Endothelial cell of umbilical vein (primary cell): ENCODE results near the gene ZZZ3.

Experiments
- EZH2 ChIP-seq: IDR thresholded peaks from 2 replicates; pipeline ENCODE4 v1.6.1; 2012; ENCODE audit warnings: borderline replicate concordance, low read depth, mild to moderate bottlenecking, moderate library complexity, low read length, inconsistent platforms; ENCODE audit not compliant: severe bottlenecking
- FOS ChIP-seq: IDR thresholded peaks from 2 replicates; pipeline ENCODE4 v1.6.1; 2011; ENCODE audit warnings: mild to moderate bottlenecking, low read length, moderate library complexity, borderline replicate concordance; ENCODE audit not compliant: insufficient read depth
- GATA2 ChIP-seq: IDR thresholded peaks from 2 replicates; pipeline ENCODE4 v1.7.0; 2011; ENCODE audit warnings: low read depth, mild to moderate bottlenecking, moderate library complexity, mixed read lengths, low read length; ENCODE audit not compliant: insufficient read length, insufficient read depth
- JUN ChIP-seq: IDR thresholded peaks from 2 replicates; pipeline ENCODE4 v1.6.1; 2011; ENCODE audit warnings: borderline replicate concordance, low read depth; ENCODE audit not compliant: insufficient read length, insufficient read depth
- MYC ChIP-seq: IDR thresholded peaks from one replicate; pipeline ENCODE4 v1.6.1; 2011; ENCODE audit warnings: mild to moderate bottlenecking, low read depth, low read length
- POLR2A ChIP-seq: IDR thresholded peaks from 2 replicates; pipeline ENCODE4 v1.6.1; 2012; ENCODE audit warnings: low read depth, mild to moderate bottlenecking, control low read depth, low read length
- POLR2AphosphoS5 ChIP-seq: IDR thresholded peaks from 2 replicates; pipeline ENCODE4 v1.6.1; 2012; ENCODE audit warnings: low read depth, mild to moderate bottlenecking, control low read depth, low read length, moderate library complexity; ENCODE audit not compliant: insufficient read depth
- TF ChIP-seq, protein P1 (sequence below), 2 donors: IDR thresholded peaks; 1 replicate in 1 of 2; 2 replicates in 1 of 2; pipeline ENCODE4 v1.5.1; 2011; ENCODE audit warnings: low read length in 2 of 2, mild to moderate bottlenecking in 2 of 2, moderate library complexity in 2 of 2, control low read depth in 1 of 2, inconsistent platforms in 1 of 2, low read depth in 1 of 2; ENCODE audit not compliant: insufficient read depth in 1 of 2; ENCODE audit errors: extremely low read depth in 1 of 2
- TF ChIP-seq, protein P2 (sequence below): IDR thresholded peaks from 2 replicates; pipeline ENCODE4 v1.6.1; 2011; ENCODE audit not compliant: insufficient read depth, insufficient read length

GRCh38 chr1:77673716-77674355, 8.6 kb downstream of the ZZZ3 start:
- TF ChIP-seq, protein P1, sequence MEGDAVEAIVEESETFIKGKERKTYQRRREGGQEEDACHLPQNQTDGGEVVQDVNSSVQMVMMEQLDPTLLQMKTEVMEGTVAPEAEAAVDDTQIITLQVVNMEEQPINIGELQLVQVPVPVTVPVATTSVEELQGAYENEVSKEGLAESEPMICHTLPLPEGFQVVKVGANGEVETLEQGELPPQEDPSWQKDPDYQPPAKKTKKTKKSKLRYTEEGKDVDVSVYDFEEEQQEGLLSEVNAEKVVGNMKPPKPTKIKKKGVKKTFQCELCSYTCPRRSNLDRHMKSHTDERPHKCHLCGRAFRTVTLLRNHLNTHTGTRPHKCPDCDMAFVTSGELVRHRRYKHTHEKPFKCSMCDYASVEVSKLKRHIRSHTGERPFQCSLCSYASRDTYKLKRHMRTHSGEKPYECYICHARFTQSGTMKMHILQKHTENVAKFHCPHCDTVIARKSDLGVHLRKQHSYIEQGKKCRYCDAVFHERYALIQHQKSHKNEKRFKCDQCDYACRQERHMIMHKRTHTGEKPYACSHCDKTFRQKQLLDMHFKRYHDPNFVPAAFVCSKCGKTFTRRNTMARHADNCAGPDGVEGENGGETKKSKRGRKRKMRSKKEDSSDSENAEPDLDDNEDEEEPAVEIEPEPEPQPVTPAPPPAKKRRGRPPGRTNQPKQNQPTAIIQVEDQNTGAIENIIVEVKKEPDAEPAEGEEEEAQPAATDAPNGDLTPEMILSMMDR (IDR thresholded peaks at IDR 0.05; ENCODE audit: extremely low read depth in 1 of 2, insufficient read depth in 1 of 2, low read depth in 1 of 2, low read length in 2 of 2) = no peak
- TF ChIP-seq POLR2A (no peak), JUN (no peak), POLR2AphosphoS5 (no peak), MYC (no peak), EZH2 (no peak), GATA2 (no peak), FOS (no peak)
- TF ChIP-seq, protein P2, sequence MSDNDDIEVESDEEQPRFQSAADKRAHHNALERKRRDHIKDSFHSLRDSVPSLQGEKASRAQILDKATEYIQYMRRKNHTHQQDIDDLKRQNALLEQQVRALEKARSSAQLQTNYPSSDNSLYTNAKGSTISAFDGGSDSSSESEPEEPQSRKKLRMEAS = no peak
